HG03558 (cell line): Measurements from ENCODE around the gene CCDC83.

ENCODE experiments used
- ATAC-seq: cut with Tn5 transposase; IDR thresholded peaks from one replicate; pipeline ENCODE4 v1.9.1; 2021; ENCODE audit warnings: moderate number of reproducible peaks; ENCODE audit not compliant: unreplicated experiment; ENCODE audit errors: extremely low read depth

Gene CCDC83

DNA sequence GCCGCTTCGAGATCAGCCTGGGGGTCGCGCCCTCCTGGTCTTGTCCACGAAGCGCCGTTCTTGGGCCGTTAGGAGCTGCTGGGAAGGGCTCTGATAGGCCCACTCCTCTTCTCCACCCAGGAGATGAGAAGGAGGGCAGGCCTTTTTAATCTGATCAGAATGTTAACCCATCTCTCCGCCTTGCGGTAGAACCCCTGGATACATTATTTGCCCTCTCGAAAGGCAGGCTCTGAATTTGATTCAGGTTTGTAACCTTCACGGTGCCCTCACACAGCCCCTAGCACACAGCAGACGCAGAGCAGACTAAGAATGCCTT is at the start of gene CCDC83:
CCDC83 (plus strand) TSS at position 43 of the 316 bp plus-strand sequence. CDS start 9,741 bp downstream, outside the sequence.
- ATAC-seq, result no peak

DNA sequence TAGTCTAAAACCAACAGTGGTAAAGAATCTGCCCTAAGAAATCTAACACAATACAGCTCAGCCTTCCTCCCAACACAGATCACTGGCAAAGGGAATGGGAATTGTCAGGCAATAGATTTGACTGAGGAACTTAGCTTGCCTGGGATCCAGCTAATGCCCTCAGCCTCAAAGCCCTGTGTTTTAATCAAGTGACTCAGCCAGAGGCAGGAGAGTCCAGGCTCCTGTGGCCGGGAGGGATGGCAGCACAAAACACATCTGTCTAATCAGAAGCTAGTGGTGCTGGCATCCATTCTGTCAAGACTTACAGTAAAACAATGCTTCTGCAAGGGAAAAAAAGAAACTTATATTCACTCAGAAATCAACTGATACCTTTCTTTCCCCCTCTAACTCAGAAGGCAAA is 49.8 kb upstream of the CCDC83 start:
- ATAC-seq, result no peak

DNA sequence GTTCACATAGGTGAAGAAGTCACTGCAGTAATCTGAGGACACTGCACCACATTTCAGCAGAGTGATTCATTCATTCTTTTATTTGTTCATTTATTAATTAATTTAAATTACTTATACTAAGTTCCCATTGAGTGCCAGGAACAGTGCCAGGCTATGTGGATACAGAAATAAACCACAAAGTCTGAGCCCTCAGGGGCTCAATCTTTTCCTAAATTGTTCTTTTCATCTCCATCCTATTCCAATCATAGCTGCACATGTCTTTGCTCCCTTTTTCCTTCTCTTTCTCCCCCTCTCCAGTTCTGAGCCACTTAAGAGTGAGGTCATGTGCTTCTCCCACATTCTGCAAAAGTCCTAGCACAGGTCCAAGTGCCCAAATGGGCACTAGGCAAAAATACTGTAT is 49.2 kb upstream of the CCDC83 start:
- ATAC-seq, result no peak

- no peak for ATAC-seq
Measured at GRCh38 chr11:85806876-85807275, 48.3 kb upstream of the CCDC83 start.

- no peak for ATAC-seq
Measured at GRCh38 chr11:85809191-85809590, 46.0 kb upstream of the CCDC83 start.

DNA sequence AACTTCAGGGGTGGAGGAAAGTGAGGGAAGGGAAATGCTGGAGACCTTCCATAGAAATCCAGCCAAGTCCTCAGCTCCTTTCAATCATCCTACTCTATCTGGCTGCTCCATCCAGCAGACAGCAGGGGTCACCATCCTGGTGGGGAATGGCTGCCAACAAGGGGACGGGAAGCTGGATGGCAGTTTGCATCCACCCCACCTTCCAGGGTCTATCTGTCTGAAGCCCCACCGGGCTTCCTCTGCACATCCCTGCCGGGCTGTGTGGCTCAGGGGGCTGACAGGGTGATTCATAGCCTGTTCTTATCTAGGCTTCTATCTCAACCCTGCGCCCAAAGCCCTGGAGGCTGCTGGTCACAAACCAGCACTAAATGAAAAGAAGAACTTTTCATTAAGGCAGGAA is 45.3 kb upstream of the CCDC83 start:
- ATAC-seq, result no peak

- no peak for ATAC-seq
Measured at GRCh38 chr11:85810521-85810870, 44.7 kb upstream of the CCDC83 start.

GRCh38 chr11:85810871-85811611 is 44.1 kb upstream of the CCDC83 start, which contains the start of gene SYTL2:
Gene SYTL2, minus strand, starts transcription at chr11:85811141. Its CDS starts 53,416 bp downstream, at chr11:85757725.
- ATAC-seq, result no peak

GRCh38 chr11:85811624-85812023 is 43.6 kb upstream of the CCDC83 start:
- no peak for ATAC-seq

- ATAC-seq, result no peak
Measured at GRCh38 chr11:85813721-85814120, 41.5 kb upstream of the CCDC83 start.

DNA sequence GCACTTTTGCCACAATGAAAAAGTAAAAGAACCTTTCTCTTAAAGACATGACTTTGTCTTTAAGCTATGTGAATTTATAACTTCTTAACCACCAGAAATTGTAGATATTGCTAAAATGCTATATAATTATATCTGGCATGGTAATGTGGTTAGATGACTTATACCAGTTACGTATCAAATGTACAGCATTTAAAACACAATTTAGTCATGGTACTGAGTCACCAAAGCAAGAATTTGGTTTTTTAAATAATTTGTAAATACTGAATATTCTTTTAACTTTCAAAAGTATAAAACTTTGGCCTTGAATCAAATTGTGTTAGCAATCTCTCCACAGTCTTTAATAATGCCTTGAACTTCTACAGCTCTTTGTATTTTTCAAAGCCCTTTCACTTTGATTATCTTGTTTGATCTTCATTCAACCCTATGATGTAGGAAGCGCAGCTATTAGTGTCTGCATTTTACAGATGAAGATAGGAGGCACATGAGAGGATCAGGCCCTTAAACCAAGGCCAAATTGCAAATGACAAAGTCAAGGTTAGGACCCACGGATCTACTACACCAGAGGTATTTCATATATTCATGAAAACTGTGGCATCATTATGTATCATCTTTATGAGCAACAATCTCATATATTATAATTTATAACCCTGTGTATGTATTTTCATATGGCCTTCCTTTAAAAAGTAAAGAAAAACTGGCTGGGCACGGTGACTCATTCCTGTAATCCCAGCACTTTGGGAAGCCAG is 39.8 kb upstream of the CCDC83 start:
- ATAC-seq, result no peak

DNA sequence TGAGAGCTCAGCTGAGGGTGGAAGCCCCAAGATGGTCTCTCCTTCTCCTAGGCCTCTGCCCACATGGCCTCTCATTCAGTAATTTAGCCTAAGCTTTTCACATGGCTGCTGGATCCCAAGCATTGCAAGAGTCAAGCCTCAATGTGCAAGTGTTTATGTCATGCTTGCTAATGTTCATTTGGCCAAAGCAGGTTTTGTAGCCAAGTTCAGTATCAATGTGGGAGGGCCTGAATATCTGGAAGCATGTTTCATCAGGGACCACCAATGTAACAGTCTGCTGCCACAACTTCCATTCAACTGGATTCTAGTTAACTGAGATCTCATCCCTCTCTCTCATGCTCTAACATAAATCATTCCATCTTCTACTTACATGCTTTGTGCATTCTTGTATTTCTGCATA is 35.7 kb upstream of the CCDC83 start:
- ATAC-seq, result no peak

GRCh38 chr11:85821636-85822035 is 33.5 kb upstream of the CCDC83 start:
- no peak for ATAC-seq

GRCh38 chr11:85822814-85823213 is 32.4 kb upstream of the CCDC83 start:
- ATAC-seq, result no peak

- no peak for ATAC-seq
Measured at GRCh38 chr11:85823816-85824215, 31.4 kb upstream of the CCDC83 start.

DNA sequence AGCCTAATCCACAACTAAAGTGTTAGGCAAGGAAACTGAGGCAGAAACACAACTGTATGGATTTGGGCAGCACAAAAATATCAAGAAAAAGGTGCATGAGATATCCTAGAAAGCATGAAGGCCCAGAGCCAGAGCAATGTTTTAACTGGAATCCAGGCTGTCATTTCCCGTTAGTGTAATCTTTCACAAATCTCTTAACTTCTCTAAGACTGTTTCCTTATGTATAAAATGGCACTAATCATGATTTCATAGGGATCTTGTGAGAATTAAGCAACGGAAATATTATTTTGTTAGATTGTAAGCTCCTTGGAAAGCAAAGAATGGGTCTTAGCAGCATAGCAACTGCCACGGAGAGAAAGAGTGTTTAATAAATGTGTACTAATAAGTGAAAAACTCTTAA is 29.6 kb upstream of the CCDC83 start:
- no peak for ATAC-seq

GRCh38 chr11:85826116-85826855 is 28.9 kb upstream of the CCDC83 start:
- no peak for ATAC-seq

GRCh38 chr11:85827748-85828639 is 27.2 kb upstream of the CCDC83 start:
- no peak for ATAC-seq

- ATAC-seq, result no peak
Measured at GRCh38 chr11:85828640-85828978, 26.6 kb upstream of the CCDC83 start.

GRCh38 chr11:85829172-85829571 is 26.0 kb upstream of the CCDC83 start:
- ATAC-seq, result no peak
